T-helper 22 cell (primary cell): ENCODE measurements around the gene KCTD18.

Experiments used
- DNase-seq: peaks from one replicate; pipeline ENCODE4 v3.0.0-alpha.2; 2020; ENCODE audit warnings: low read depth

KCTD18 gene

DNA sequence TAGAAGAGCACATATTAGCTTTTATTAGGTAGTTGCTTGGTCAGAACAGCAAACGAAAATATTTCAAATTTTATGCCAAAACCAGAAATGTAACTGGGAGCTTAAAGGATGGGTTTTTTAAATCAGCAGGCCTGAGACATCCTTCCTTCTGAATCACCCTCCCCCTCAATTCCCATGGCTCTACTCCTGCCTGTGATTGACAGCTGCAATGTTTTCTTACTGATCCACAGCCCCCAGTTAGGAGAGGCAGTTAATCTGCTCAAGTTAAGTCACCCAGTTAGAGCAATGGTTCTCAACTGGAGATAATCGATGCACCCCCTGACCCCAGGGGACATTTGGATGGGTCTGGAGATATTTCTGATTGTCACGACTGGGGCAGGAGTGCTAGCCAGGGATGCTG lies 24.9 kb downstream of the KCTD18 start:
- no peak for DNase-seq

DNA sequence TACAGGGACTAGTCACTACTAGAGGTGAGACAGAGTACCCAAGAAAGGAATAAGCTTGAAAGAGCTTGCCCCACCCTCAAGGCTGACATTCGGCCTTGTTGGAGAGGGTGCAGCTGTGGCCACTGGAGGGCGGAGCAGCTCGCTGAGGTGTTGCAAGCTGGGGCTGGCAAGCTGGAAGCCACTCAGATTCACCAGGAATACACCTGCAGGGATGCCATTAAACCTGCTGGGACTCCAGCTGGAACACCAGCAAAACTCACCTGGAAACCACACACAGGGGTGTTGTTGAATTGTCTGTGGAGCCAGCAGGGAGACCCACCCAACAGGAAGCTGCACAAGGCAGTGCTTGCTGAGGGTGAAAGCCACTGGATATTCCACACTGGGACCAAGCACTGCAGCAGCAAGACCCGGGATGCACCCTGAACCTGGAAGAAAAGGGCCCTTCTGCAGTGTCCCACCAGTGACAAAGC lies 26.1 kb downstream of the KCTD18 start:
- no peak for DNase-seq

DNA sequence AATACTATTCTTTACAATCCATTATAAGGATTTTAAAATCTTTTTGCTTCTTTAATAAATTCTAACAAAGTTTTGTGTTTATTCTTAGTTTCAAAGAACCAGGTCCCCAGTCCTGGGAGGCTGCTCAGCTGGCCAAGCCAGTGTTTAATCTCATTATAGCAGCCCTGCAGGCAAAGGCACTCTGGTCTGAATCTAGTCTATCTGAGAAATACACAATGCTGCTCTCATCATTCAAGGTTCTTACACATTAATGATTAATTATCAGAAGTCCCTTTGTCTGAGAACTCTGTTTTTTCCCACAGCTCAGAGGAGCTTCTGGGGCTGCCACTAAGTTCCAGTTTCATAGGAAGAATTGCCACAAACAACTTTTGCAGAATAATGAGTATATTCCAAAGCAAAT lies 27.7 kb downstream of the KCTD18 start:
- DNase-seq, result no peak

DNA sequence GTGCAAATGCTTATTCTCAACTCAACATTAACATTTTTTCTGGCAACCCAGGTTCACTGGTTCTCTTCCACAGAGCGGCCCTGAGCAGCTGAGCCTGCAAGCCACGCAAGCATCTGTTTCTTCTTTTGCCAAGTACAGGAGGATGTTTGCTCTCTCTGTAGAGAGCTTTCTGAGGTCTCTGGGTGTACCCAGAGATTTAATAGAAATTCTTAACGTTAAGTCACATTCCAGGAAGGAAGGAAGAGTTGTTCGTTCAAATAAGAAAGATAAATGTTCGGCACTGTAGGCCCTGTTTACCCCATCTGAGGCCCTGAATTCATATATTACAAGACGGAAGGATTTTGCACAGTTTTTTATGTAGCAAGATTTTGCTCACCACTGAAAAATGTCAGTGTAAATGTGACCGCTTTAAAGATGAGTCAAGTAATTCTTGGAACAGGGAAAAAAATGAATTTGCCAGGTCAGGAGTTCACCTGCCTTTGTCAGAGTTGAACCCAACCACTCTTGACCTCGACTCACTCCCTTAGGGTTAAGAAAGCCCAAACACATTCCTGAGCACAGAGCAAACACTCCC lies 30.1 kb downstream of the KCTD18 start:
- no peak for DNase-seq

DNA sequence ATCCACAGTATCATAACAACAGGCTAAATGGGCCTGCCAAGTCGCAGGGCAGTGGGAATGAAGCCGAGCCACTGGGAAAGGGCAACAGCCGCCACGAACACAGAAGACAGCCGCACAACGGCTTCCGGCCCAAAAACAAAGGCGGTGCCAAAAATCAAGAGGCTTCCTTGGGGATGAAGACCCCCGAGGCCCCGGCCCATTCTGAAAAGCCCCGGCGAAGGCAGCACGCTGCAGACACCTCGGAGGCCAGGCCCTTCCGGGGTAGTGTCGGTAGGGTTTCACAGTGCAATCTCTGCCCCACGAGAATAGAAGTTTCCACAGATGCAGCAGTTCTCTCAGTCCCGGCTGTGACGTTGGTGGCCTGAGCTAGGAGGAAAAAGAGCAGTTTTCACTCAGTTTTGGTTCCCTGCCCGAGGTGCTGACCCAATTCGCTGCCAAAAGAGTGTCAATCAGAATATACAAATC lies 32.2 kb downstream of the KCTD18 start:
- DNase-seq, result no peak

DNA sequence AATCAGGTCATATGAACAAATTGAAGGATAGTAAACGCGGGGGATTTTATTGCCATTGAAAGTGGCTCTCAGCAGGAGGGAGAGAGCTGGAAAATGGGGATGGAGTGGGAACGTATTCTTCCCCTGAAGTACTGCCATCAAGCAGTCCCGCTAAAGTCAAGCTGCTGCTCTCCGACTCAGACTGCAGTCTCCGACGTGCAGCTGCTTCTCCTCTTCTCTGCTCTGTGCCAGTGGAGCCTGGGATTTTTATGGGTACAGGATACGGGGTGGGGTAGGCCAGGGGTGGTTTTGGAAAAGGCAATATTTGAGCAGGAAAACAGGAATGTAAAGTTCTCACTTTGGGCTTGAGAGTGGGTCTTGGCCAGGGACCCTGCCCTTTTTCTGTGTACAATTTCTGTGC lies 33.0 kb downstream of the KCTD18 start:
- DNase-seq, result no peak

DNA sequence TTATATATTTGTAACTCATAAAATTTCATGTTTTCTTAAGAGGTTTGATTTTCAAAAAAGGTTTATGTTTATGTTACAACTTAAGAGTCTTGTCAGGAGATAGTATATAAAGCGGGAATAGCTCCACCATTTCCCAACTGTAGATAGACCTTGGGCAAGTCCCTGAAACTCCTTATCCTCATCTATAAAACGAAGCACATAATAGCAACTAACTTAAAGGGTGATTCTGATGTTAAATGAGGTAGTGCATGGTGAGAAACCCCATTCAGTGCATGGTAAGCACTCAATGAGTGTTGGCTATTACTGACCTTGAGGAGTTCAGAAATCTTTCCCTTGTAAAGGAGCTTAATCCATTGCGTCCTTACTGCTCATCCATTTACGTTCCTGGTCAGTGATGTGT lies 34.1 kb downstream of the KCTD18 start:
- DNase-seq, result no peak

DNA sequence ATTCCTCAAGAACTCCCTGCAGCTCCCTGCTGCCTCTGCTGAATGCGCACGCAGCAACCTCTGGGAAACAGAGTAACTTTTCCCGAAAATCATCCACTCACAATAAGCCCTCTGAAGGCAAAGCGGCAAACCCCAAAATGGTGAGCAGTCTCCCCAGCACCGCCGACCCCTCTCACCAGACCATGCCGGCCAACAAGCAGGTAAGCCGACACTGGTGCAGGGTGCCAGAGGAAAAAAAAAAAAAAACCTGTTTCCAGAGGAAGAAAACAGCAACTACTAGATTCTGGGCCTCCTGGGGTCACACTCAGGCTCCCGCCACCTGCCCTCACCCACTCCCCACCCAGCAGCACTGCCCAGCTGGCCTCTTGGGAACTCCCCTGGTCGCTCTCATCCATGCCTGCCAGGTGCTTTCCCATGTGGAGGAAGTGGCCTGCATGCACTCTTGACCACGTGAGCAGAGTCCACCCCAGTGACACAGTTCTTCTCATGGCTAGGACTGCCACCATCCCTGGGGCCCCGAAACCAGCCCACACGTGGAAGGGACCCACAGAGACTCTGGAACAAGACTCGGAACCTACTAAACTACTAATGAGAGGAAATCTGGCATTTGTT lies 36.9 kb downstream of the KCTD18 start:
- no peak for DNase-seq

DNA sequence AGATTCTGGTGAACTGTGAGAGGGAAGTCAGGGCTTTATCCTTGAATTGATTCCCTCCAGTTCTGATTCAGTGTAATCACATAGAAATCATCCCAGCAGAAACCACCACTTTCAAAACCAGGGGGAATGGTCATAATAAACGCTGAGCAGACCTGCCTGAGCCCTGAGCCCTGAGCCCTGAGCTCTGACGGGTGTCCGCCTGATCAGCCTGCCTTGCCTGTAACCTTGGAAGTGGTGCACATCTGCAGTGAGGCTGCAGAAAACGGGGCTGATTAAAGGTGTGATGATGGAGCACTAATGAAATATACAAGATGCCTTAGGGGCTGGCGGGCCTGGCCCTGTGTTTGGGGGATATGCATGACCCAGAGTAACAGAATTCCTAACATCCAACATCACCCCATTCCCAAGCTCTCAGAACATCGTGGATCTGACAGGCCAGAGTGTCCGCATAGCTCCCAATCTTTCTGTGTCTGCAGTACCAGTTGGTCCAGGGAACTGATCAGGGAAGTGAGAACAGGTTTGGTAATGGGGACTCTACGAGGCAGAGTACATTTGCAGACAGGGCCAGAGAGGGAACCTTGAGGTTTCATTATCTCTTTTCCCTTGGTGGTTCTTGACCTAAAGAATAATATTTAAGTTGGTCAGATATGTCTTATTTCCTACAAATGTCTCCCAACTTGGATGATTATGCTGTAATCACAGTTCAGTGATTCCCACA lies 37.8 kb downstream of the KCTD18 start:
- DNase-seq, result no peak

DNA sequence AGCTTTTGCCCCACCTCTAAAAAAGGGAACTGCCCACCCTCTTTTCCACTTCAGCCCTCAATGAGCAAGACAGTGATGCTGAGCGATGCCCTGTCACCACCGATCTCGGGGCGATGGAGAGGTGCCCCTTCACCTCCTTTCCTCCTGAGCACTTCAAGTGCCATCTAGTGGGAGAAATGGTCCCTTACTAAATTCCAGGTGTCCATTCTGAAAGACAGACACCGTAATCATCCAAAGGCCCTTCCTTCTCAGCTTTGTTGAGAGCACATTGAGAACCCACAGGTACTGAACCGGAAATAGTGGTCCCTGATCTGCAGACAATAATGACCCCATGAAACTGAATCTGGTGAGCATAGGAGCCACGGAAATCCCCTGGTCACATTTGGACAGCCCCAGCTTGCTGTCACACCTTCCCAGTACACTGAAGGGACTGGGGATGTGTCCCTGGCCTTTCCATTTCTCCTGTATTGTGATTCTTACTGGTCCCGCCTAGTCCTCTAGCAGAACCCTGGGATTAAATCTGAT lies 38.5 kb downstream of the KCTD18 start:
- peak; percentile 9 for DNase-seq

DNA sequence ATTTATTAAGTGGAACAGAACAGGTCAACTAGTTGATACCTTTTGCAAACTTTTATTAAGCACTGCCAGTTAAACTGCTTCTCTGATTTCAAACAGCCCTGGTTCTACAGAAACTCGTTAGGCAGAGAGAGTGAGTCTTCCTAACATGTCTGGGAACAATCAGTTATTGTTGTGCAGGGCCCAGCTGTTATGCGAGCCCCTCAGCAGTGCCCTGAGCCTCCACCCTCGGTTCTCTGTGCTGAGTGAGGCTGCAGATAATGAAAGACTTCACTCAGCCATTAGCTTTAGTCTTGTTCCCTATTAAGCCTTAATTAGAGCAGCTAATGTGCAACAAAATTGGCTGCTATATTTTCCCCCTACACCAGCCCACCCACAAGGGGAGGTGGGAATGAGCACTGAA lies 39.6 kb downstream of the KCTD18 start:
- no peak for DNase-seq

DNA sequence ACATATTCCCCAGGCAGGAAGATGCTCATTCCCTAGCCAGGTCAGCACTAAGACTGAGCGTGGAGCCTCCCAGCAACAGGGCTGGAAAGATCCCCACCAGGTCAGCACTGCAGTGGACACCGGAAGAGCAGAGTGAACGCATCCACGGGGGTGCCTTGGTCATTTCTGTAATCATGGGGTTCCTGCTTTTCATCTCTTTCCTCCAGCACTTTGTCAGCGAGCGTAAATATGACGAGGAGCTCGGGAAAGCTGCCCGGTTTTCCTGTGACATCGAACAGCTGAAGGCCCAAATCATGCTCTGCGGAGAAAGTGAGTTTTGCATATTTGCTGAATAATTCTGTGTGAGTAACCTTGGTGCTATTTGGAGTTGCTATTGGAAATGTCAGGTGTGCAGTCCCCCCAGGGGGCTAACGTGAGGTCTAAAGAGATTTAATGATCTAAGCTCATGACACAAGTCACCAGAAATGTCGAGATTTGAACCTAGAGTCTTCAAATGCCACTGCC lies 40.1 kb downstream of the KCTD18 start:
- no peak for DNase-seq

DNA sequence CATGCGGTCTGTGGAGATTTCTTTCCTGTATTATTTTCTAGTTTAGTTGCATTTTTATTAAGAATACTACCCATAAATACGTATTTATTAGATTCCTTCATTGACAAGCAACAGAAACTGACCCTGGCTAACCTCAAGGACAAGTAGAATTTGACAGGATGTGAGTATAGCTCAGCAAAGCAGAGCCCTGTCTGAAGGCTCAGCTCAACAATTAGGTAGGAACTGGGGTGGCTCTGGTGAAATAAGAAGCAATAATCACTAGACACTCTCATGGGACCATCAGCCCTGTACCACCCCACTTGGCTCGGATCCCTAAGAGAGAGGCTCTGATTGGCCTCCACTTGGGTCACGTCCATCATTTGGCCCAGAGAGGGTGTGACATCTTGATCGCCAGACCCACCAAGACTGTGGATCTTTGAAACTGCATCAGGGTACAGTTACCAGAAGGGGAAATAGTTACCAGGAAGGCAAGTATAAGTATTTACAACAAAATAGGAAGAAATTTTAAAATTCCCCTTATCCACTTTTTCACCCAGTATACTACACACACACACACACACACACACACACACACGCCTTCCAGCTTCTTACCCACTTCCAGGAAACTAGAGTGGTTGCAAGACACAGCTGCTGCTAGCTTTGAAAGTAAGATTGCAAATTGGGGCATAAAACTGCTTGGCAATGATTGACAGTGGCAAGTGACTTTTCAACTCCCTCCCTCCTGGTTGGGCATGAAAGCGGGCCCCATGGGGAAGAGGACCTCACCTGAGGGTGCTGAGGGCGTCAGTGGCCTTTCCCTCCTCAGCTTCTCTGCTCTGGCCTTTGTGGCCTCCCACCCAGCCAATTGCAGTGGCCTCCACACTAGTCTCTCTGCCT lies 41.8 kb downstream of the KCTD18 start:
- no peak for DNase-seq

DNA sequence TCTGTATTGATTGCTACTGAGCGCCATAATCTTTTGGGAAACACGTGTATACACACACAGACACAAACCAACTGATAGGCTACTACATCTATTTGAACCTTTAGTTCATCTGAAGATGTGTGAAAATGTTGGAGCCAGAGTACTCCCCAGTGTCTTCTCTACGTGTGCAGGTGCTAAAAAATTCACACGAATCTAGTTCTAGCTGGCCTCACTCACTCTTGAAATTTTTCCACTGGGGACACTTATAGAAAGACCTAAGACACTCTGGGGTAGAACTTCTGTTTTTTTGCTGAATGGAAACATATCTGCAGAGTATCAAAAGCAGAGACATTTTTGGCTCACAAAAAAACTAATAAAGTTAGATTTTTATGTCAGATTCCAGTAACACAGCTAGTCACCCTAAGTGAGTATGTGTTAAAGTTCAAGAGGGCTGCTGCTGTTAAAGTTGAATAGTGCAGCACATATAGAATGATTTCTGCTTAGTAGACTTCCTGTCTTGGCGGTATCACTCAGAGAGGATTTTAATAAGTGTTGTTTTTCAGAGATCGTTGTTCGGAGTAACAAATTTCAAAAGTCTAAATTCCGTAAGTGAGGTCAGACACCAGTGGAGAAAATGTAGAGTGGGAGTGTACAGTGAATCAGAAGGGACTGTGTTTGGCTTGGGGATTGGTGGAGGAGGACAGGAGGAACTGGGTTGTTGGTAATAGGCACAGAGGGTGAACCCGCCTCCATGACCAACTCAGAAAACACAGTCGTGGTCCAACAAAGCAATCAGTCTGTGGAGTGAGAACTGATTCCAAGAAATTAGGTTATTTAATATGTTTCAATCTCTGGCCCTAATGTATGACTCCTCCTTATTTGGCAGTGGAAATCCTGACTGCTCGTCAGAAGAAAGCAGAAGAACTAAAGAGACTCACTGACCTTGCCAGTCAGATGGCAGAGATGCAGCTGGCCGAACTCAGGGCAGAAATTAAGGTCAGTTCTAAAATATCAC lies 43.1 kb downstream of the KCTD18 start:
- no peak for DNase-seq

DNA sequence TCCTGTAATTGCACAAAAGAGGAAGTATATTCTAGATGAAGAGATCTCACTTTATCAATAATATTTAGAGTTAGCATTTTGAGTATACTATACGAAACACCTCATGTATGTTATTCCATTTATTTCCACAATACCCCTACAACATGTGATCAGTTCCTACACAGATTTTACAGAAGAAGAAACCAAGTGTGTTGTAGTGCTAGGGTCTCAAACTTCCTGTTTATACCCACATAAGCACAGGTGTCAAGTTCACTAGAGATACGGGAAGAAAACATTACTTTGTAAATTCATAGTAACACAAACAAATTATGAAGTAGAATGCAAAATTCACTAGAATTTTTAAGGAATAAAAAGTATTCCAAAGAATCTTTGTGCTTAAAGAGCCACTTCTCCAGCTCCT lies 46.4 kb downstream of the KCTD18 start:
- DNase-seq, result no peak

DNA sequence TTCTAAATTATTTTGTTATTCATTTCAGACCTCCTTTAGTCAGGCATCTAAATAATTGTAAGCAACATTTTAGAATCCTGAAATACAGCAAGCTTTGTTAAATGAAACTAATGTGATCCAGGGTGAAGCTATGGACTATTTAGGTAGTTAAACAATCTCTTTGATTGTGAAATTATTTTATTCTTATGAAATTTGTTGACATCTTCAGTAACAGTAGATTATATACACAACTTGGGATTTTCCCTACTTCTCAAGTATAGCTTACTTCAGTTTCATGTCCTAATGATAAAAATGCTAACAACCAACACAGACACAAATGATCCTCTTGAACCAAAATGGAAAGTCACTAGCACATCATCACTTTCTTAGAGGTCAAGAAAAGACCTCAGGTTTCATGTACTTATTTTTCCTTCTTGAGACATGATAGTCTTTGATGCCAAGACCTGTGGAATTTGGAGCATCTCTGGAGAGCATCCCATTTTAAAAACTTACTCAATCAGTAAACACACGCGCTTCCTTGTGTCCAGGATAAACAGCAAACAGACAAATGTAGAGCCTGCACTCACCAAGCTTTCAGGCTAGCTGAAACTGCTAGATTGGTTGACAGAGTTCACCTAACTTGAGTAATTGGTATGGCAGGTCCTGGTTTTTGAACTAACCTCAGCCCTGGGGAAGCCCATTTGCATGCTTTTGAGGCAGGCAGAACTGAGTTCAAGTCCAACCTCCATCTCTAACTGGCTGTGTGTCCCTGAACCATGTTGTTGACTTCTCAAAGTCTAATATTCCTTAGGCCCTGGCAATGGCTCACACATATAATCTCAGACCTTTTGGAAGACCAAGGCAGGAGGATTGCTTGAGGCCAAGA lies 47.8 kb downstream of the KCTD18 start:
- DNase-seq, result no peak

DNA sequence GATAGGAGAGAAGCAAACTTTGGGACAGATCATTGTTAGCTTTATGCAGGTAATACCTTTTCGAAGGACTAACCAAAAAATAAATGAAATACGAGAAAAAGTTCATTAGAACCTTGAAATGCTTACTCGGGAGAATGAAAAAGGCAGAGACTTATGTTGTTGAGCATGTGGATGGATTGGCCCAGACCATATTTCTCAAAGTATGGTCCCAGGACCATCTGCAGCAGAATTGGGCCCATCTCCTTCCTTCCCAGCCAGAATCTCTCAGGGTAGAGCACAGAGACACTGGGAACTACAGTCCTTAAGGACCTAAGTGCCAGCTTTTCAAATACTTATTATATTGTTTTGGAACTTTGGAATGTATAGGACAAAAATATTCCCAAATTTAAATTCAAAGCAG lies 50.8 kb downstream of the KCTD18 start:
- no peak for DNase-seq

DNA sequence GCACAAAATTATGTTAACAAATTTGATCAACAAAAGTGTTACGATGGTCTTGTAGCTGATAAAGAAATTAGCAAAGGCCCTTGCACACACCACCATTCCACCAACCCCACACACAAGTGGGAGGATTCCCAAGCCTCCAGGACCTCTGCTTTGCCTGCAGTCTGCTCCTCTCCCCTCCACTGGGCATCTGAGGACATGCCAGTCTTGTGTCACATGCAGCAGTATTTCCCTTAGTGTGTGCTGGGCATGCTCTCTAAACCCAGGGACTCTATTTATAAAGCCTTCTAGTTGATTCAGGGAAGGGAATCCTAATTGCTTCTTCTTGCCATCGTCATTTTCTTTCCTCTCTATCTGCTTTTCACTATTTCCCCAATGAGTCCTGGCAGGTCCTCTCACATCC lies 53.3 kb downstream of the KCTD18 start:
- DNase-seq, result no peak

DNA sequence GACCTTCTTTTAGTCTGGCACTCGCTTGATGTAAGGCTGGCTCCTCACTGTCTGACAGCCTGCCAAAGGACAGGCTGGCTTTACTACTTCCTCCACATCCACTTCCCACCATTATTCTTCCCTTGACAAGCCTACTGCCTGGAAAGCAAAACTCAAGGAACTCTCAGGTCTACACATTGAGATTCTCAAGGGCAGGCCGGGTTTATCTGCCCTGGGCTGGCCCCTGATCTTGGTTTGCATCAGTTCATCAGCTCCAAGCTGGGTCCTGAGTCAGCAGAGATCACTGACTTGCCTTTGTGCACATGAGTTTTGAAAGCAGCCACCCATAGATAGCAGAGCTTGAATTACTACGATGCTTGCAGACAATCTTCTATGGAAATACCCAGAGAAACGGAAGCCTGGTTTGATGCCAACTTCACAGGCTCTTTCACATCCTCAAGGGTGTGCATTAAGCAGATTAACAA lies 53.9 kb downstream of the KCTD18 start:
- DNase-seq, result no peak
